ENCODE results near the gene BRD1. TPM values are rescaled to one million over a fixed set of nuclear protein-coding genes. Genes with fewer than 3 reads are reported as not detected.
"Not testable (repeated sequence)": the region's sequence is repeated elsewhere in the genome, so short reads cannot be mapped to it uniquely, and the experiment has no call there.

BRD1 gene
- total RNA-seq, 1 donor: 29.8 TPM

GRCh38 chr22:49767355-49768062 lies 60.2 kb downstream of the BRD1 start:
- DNase-seq (ENCODE audit: low read depth): peak; percentile 62
- TF ChIP-seq CTCF (IDR thresholded peaks at IDR 0.05; ENCODE audit: insufficient read depth, low read depth, low read length): peak; percentile 82
- no peak overlapping the region for H3K4me3 ChIP-seq (ENCODE audit: low read depth, low read length)

- no peak overlapping the region for H3K4me3 ChIP-seq (ENCODE audit: low read depth, low read length)
- TF ChIP-seq CTCF (IDR thresholded peaks at IDR 0.05; ENCODE audit: insufficient read depth, low read depth, low read length): no peak
- no peak for DNase-seq (ENCODE audit: low read depth)
These were observed 61.7 kb downstream of the BRD1 start for GRCh38 chr22:49765951-49766350.

- no peak overlapping the region for H3K4me3 ChIP-seq (ENCODE audit: low read depth, low read length)
These were observed 62.4 kb downstream of the BRD1 start for GRCh38 chr22:49765091-49765771.

GRCh38 chr22:49764127-49764581 lies 63.5 kb downstream of the BRD1 start:
- DNase-seq (ENCODE audit: low read depth): peak; percentile 60
- no peak overlapping the region for H3K4me3 ChIP-seq (ENCODE audit: low read depth, low read length)
- TF ChIP-seq CTCF (IDR thresholded peaks at IDR 0.05; ENCODE audit: insufficient read depth, low read depth, low read length): no peak

More at GRCh38 chr22:49765091-49765771, 62.4 kb downstream of the BRD1 start:
- DNase-seq (ENCODE audit: low read depth): no peak
- no peak for TF ChIP-seq CTCF (IDR thresholded peaks at IDR 0.05; ENCODE audit: insufficient read depth, low read depth, low read length)

GRCh38 chr22:49763696-49764095 lies 64.0 kb downstream of the BRD1 start:
- no peak overlapping the region for H3K4me3 ChIP-seq (ENCODE audit: low read depth, low read length)
- DNase-seq (ENCODE audit: low read depth): no peak
- TF ChIP-seq CTCF (IDR thresholded peaks at IDR 0.05; ENCODE audit: insufficient read depth, low read depth, low read length): no peak

- no peak overlapping the region for H3K4me3 ChIP-seq (ENCODE audit: low read depth, low read length)
- DNase-seq (ENCODE audit: low read depth): no peak
- TF ChIP-seq CTCF (IDR thresholded peaks at IDR 0.05; ENCODE audit: insufficient read depth, low read depth, low read length): no peak
These were observed 64.5 kb downstream of the BRD1 start for GRCh38 chr22:49763138-49763537.

- DNase-seq (ENCODE audit: low read depth); H3K4me3 ChIP-seq (ENCODE audit: low read depth, low read length): not testable (repeated sequence)
These were observed 65.1 kb downstream of the BRD1 start for GRCh38 chr22:49762571-49762970.
